Measurements from ENCODE around the gene P2RX3. TPM values are rescaled to one million over a fixed set of nuclear protein-coding genes. Genes with fewer than 3 reads are reported as not detected.

Gene P2RX3
- total and polyA plus RNA-seq, 10 donors = not detected

- Histone ChIP-seq H3K27ac (no peak overlapping the region), H3K36me3 (peaks cover 6 to 50% (median 39%) of the 10 kb centered on the region in 6 donors), H3K4me1 (no peaks in the 10 kb centered on the region), H3K4me3 (no peak overlapping the region), H3K27me3 (replicated peaks in 1 of 7) (no peaks in the 10 kb centered on the region), H3K9me3 (peaks cover 2 to 45% (median 32%) of the 10 kb centered on the region in 8 donors)
- no peak for DNase-seq
- TF ChIP-seq POLR2A (IDR thresholded peaks at IDR 0.05) (no peak), CTCF (IDR thresholded peaks at IDR 0.05 in 8 of 11, conservative IDR thresholded peaks at IDR 0.05 in 3 of 11) (no peak), POLR2AphosphoS5 (IDR thresholded peaks at IDR 0.05) (no peak)
- intact Hi-C loops (cut with DNase I; ENCODE audit: low total_unique reads) = no loop called here
- 91 to 97% (median 94%) methylated on average over 2 of the region's 2 CpGs for WGBS, 5 donors
Measured at GRCh38 chr11:57297221-57297620, 40.9 kb upstream of the P2RX3 start.

- WGBS, 5 donors = 90 to 96% (median 93%) methylated on average over 5 of the region's 5 CpGs
- intact Hi-C loops (cut with DNase I; ENCODE audit: low total_unique reads) = no loop called here
Measured at GRCh38 chr11:57299150-57299737, 38.9 kb upstream of the P2RX3 start.

GRCh38 chr11:57300785-57301184 is 37.4 kb upstream of the P2RX3 start:
- intact Hi-C loops (cut with DNase I; ENCODE audit: low total_unique reads) = no loop called here
- whole genome bisulfite sequencing, 5 donors = 93 to 98% (median 95%) methylated on average over 10 of the region's 10 CpGs
- no peak overlapping the region for H3K27ac ChIP-seq
- TF ChIP-seq POLR2AphosphoS5 (IDR thresholded peaks at IDR 0.05) (no peak), POLR2A (IDR thresholded peaks at IDR 0.05) (no peak), CTCF (IDR thresholded peaks at IDR 0.05 in 8 of 11, conservative IDR thresholded peaks at IDR 0.05 in 3 of 11) (no peak)
- no peaks in the 10 kb centered on the region for H3K27me3 ChIP-seq (replicated peaks in 1 of 7)
- peaks cover 6 to 66% (median 46%) of the 10 kb centered on the region in 6 donors for H3K36me3 ChIP-seq
- no peak overlapping the region for H3K4me3 ChIP-seq
- peaks cover 0 to 28% (median 17%) of the 10 kb centered on the region in 6 donors for H3K4me1 ChIP-seq
- peaks cover 2 to 45% (median 32%) of the 10 kb centered on the region in 8 donors for H3K9me3 ChIP-seq
- DNase-seq = no peak

More at GRCh38 chr11:57299150-57299737, 38.9 kb upstream of the P2RX3 start:
- no peak for TF ChIP-seq POLR2A (IDR thresholded peaks at IDR 0.05)
- no peak for TF ChIP-seq POLR2AphosphoS5 (IDR thresholded peaks at IDR 0.05)
- no peak for TF ChIP-seq CTCF (IDR thresholded peaks at IDR 0.05 in 8 of 11, conservative IDR thresholded peaks at IDR 0.05 in 3 of 11)
- no peaks in the 10 kb centered on the region for H3K27me3 ChIP-seq (replicated peaks in 1 of 7)
- H3K27ac ChIP-seq = no peak overlapping the region
- H3K36me3 ChIP-seq = peaks cover 6 to 63% (median 46%) of the 10 kb centered on the region in 6 donors
- H3K9me3 ChIP-seq = peaks cover 2 to 45% (median 32%) of the 10 kb centered on the region in 8 donors
- DNase-seq = no peak
- peaks cover 0 to 13% (median 6%) of the 10 kb centered on the region in 6 donors for H3K4me1 ChIP-seq
- no peak overlapping the region for H3K4me3 ChIP-seq

- TF ChIP-seq POLR2AphosphoS5 (IDR thresholded peaks at IDR 0.05) (peak in 1 of 3 donors; percentile 7), CTCF (IDR thresholded peaks at IDR 0.05 in 8 of 11, conservative IDR thresholded peaks at IDR 0.05 in 3 of 11) (no peak)
- H3K9me3 ChIP-seq = peaks cover 2 to 36% (median 30%) of the 10 kb centered on the region in 8 donors
- H3K4me1 ChIP-seq = peaks cover 0 to 39% (median 23%) of the 10 kb centered on the region in 6 donors
- no peak overlapping the region for H3K27ac ChIP-seq
- WGBS, 5 donors = 93 to 98% (median 95%) methylated on average over 23 to 27 of the region's 27 CpGs
- H3K36me3 ChIP-seq = peaks cover 6 to 67% (median 46%) of the 10 kb centered on the region in 6 donors
- intact Hi-C loops (cut with DNase I; ENCODE audit: low total_unique reads) = no loop called here
- H3K27me3 ChIP-seq (replicated peaks in 1 of 7) = no peaks in the 10 kb centered on the region
- no peak for DNase-seq
- H3K4me3 ChIP-seq = no peak overlapping the region
Measured at GRCh38 chr11:57301711-57302423, 36.3 kb upstream of the P2RX3 start.

All from spleen (tissue), 11 donors.